ENCODE results near the gene ZNF280A. TPM values are rescaled to one million over a fixed set of nuclear protein-coding genes. Genes with fewer than 3 reads are reported as not detected.
A peak's percentile ranks its signal among the peaks of the same experiment; 100 is the strongest.

The ZNF280A gene
- total and polyA plus RNA-seq, 9 of the 15 experiments (the other 6 are each of a cell fraction or from before 2014, with no cell fraction given) = 19.0 to 40.8 (median 28.6) TPM

DNA sequence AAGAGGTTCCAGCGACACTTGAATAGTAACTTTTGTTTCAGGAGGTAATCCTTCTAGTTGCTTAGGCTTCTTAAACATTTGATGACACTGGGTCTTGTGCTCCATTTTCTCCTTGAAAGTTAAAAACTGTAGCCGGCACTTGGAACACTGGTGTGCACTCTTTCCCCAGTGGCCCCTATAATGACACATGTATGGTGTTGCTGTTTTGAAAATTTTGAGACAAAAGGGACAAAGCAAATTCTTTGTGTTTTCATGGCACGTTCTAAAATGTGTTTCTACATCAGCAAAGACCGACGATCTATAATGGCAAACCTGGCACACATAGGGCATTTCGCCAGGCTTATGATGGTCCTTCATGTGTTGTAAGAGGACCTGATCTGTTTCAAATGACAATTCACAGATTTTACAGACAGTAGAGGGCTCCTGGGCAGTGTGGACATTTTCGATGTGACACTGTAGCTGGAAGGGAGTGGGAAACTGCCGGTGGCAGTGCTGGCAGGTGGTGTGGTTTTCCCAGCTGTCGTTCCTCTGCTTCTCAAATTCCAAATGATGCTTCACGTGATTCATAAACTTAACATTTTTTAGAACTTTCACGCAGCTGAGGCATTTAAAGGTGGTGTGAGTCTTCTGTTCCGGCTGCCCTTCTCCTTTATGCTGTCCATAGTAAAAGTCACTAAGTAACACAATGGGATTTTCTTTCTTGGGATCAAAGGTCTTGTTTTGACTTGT, 32.0 kb downstream of the ZNF280A start (continued):
- TF ChIP-seq, protein P1, sequence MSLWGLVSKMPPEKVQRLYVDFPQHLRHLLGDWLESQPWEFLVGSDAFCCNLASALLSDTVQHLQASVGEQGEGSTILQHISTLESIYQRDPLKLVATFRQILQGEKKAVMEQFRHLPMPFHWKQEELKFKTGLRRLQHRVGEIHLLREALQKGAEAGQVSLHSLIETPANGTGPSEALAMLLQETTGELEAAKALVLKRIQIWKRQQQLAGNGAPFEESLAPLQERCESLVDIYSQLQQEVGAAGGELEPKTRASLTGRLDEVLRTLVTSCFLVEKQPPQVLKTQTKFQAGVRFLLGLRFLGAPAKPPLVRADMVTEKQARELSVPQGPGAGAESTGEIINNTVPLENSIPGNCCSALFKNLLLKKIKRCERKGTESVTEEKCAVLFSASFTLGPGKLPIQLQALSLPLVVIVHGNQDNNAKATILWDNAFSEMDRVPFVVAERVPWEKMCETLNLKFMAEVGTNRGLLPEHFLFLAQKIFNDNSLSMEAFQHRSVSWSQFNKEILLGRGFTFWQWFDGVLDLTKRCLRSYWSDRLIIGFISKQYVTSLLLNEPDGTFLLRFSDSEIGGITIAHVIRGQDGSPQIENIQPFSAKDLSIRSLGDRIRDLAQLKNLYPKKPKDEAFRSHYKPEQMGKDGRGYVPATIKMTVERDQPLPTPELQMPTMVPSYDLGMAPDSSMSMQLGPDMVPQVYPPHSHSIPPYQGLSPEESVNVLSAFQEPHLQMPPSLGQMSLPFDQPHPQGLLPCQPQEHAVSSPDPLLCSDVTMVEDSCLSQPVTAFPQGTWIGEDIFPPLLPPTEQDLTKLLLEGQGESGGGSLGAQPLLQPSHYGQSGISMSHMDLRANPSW (CRISPR knock-in tag; IDR thresholded peaks at IDR 0.05) = peak; percentile 54; the same call in 1 of the 2 replicates
- TF ChIP-seq, protein P2, sequence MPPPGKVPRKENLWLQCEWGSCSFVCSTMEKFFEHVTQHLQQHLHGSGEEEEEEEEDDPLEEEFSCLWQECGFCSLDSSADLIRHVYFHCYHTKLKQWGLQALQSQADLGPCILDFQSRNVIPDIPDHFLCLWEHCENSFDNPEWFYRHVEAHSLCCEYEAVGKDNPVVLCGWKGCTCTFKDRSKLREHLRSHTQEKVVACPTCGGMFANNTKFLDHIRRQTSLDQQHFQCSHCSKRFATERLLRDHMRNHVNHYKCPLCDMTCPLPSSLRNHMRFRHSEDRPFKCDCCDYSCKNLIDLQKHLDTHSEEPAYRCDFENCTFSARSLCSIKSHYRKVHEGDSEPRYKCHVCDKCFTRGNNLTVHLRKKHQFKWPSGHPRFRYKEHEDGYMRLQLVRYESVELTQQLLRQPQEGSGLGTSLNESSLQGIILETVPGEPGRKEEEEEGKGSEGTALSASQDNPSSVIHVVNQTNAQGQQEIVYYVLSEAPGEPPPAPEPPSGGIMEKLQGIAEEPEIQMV (tag; conservative IDR thresholded peaks at IDR 0.05; ENCODE audit: low read depth) = no peak
- TF ChIP-seq, protein P3, sequence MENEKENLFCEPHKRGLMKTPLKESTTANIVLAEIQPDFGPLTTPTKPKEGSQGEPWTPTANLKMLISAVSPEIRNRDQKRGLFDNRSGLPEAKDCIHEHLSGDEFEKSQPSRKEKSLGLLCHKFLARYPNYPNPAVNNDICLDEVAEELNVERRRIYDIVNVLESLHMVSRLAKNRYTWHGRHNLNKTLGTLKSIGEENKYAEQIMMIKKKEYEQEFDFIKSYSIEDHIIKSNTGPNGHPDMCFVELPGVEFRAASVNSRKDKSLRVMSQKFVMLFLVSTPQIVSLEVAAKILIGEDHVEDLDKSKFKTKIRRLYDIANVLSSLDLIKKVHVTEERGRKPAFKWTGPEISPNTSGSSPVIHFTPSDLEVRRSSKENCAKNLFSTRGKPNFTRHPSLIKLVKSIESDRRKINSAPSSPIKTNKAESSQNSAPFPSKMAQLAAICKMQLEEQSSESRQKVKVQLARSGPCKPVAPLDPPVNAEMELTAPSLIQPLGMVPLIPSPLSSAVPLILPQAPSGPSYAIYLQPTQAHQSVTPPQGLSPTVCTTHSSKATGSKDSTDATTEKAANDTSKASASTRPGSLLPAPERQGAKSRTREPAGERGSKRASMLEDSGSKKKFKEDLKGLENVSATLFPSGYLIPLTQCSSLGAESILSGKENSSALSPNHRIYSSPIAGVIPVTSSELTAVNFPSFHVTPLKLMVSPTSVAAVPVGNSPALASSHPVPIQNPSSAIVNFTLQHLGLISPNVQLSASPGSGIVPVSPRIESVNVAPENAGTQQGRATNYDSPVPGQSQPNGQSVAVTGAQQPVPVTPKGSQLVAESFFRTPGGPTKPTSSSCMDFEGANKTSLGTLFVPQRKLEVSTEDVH (IDR thresholded peaks at IDR 0.05; ENCODE audit: low read depth, partially characterized antibody) = no peak
- no peak for TF ChIP-seq ZNF384 (IDR thresholded peaks at IDR 0.05; ENCODE audit: low read depth, low read length)
- TF ChIP-seq, protein P4, sequence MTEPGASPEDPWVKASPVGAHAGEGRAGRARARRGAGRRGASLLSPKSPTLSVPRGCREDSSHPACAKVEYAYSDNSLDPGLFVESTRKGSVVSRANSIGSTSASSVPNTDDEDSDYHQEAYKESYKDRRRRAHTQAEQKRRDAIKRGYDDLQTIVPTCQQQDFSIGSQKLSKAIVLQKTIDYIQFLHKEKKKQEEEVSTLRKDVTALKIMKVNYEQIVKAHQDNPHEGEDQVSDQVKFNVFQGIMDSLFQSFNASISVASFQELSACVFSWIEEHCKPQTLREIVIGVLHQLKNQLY (CRISPR knock-in tag; conservative IDR thresholded peaks at IDR 0.05) = 0 out of 4 replicates have a peak, but pooled peaks of 1 of the 2 experiments have one; percentile 55

All from K562 (cell line).